ENCODE measurements around the gene WNK1.
"Not testable (repeated sequence)": the region's sequence is repeated elsewhere in the genome, so short reads cannot be mapped to it uniquely, and the experiment has no call there.

WNK1 gene

GRCh38 chr12:817941-818600 is 65.7 kb downstream of the WNK1 start:
- no peak for DNase-seq (ENCODE audit: low read depth in 2 of 2)

GRCh38 chr12:818733-819132 is 66.4 kb downstream of the WNK1 start:
- DNase-seq (ENCODE audit: low read depth in 2 of 2) = no peak

GRCh38 chr12:820336-820735 is 68.0 kb downstream of the WNK1 start:
- DNase-seq (ENCODE audit: low read depth in 2 of 2) = no peak

GRCh38 chr12:823028-823698 is 70.8 kb downstream of the WNK1 start:
- no peak for DNase-seq (ENCODE audit: low read depth in 2 of 2)

- no peak for DNase-seq (ENCODE audit: low read depth in 2 of 2)
Measured at GRCh38 chr12:826331-826730, 74.0 kb downstream of the WNK1 start.

- DNase-seq (ENCODE audit: low read depth in 2 of 2) = no peak
Measured at GRCh38 chr12:828726-829395, 76.5 kb downstream of the WNK1 start.

GRCh38 chr12:830111-830867 is 77.9 kb downstream of the WNK1 start:
- no peak for DNase-seq (ENCODE audit: low read depth in 2 of 2)

- no peak for DNase-seq (ENCODE audit: low read depth in 2 of 2)
Measured at GRCh38 chr12:835754-836518, 83.6 kb downstream of the WNK1 start.

- no peak for DNase-seq (ENCODE audit: low read depth in 2 of 2)
Measured at GRCh38 chr12:836952-837351, 84.6 kb downstream of the WNK1 start.

- no peak for DNase-seq (ENCODE audit: low read depth in 2 of 2)
Measured at GRCh38 chr12:837548-837947, 85.2 kb downstream of the WNK1 start.

GRCh38 chr12:843609-844008 is 91.2 kb downstream of the WNK1 start:
- DNase-seq (ENCODE audit: low read depth in 2 of 2) = no peak

- DNase-seq (ENCODE audit: low read depth in 2 of 2) = no peak
Measured at GRCh38 chr12:846421-846820, 94.0 kb downstream of the WNK1 start.

GRCh38 chr12:848173-848865 is 95.9 kb downstream of the WNK1 start:
- DNase-seq (ENCODE audit: low read depth in 2 of 2) = no peak

- DNase-seq (ENCODE audit: low read depth in 2 of 2) = no peak
Measured at GRCh38 chr12:848882-849527, 96.6 kb downstream of the WNK1 start.

- not testable (repeated sequence) for DNase-seq (ENCODE audit: low read depth in 2 of 2)
Measured at GRCh38 chr12:849733-850437, 97.5 kb downstream of the WNK1 start.

- no peak for DNase-seq (ENCODE audit: low read depth in 2 of 2)
Measured at GRCh38 chr12:851343-851742, 99.0 kb downstream of the WNK1 start.

- no peak for DNase-seq (ENCODE audit: low read depth in 2 of 2)
Measured at GRCh38 chr12:851913-852312, 99.5 kb downstream of the WNK1 start.

GRCh38 chr12:852864-853263 is 100.5 kb downstream of the WNK1 start:
- no peak for DNase-seq (ENCODE audit: low read depth in 2 of 2)

- DNase-seq (ENCODE audit: low read depth in 2 of 2) = no peak
Measured at GRCh38 chr12:857611-858010, 105.2 kb downstream of the WNK1 start.
